Astrocyte of the spinal cord (primary cell): ENCODE data around the gene NFIL3.

ENCODE experiments used
- DNase-seq: peaks from one replicate; pipeline ENCODE4 v3.0.0; 2011; ENCODE audit warnings: low read depth, low spot score
- H3K4me3 ChIP-seq: 2 replicates; pipeline ENCODE4 v1.5.1; 2011; ENCODE audit warnings: low read depth, mild to moderate bottlenecking, low read length, moderate library complexity
- CTCF ChIP-seq: IDR thresholded peaks from 2 replicates; pipeline ENCODE4 v1.5.1; 2012; ENCODE audit warnings: low read depth, mild to moderate bottlenecking, low read length, inconsistent platforms
- in situ Hi-C: cut with HindIII; loops from 2 replicates; pipeline ENCODE4 v1.10.0; 2017; ENCODE audit warnings: low sequenced_read_pairs

The NFIL3 gene

GRCh38 chr9:91418215-91418610, 5.4 kb downstream of the NFIL3 start:
- H3K4me3 ChIP-seq = no peak overlapping the region
- in situ Hi-C loops = no loop called here
- no peak for TF ChIP-seq CTCF
- no peak for DNase-seq

- H3K4me3 ChIP-seq = no peak overlapping the region
- in situ Hi-C loops = no loop called here
- DNase-seq = no peak
- TF ChIP-seq CTCF = no peak
Measured at GRCh38 chr9:91417602-91418214, 5.9 kb downstream of the NFIL3 start.

GRCh38 chr9:91416096-91416712, 7.4 kb downstream of the NFIL3 start:
- no peak overlapping the region for H3K4me3 ChIP-seq
- no peak for TF ChIP-seq CTCF
- in situ Hi-C loops = no loop called here
- DNase-seq = peak; percentile 42

GRCh38 chr9:91415290-91415689, 8.3 kb downstream of the NFIL3 start:
- DNase-seq = no peak
- H3K4me3 ChIP-seq = no peak overlapping the region
- no peak for TF ChIP-seq CTCF
- in situ Hi-C loops = no loop called here

GRCh38 chr9:91412941-91413340, 10.7 kb downstream of the NFIL3 start:
- in situ Hi-C loops = no loop called here
- no peak overlapping the region for H3K4me3 ChIP-seq
- no peak for DNase-seq
- no peak for TF ChIP-seq CTCF

GRCh38 chr9:91411096-91411771, 12.4 kb downstream of the NFIL3 start:
- in situ Hi-C loops = no loop called here
- DNase-seq = no peak
- H3K4me3 ChIP-seq = no peak overlapping the region
- TF ChIP-seq CTCF = no peak
